Activated CD8-positive, alpha-beta memory T cell treated with anti-CD3 and anti-CD28 coated beads for 1 hour (primary cell): ENCODE data around the gene TMPRSS3.
"Not testable (repeated sequence)": the region's sequence is repeated elsewhere in the genome, so short reads cannot be mapped to it uniquely, and the experiment has no call there.

Experiments used
- DNase-seq, 2 donors: peaks; one replicate each; pipeline ENCODE4 v3.0.0-alpha.2; 2020; ENCODE audit warnings: low read depth in 1 of 2; ENCODE audit errors: extremely low read depth in 1 of 2

Gene TMPRSS3

DNA sequence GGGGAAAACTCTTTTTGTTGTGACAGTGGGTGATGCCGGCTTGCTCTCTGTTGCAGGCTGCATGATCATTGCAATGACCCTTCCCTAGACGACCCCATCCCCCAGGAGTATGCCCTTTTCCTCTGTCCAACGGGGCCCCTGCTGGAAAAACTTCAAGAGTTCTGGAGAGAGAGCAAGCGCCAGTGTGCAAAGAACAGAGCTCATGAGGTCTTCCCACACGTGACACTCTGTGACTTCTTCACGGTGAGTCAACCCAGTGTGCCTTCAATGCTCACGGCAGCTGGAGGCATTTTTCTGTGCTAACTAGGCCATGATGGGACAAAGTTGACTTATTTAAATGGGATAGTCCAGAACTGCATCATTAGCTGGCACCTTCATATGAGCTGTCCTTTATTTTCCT, 13.5 kb upstream of the TMPRSS3 start:
- no peak for DNase-seq

DNA sequence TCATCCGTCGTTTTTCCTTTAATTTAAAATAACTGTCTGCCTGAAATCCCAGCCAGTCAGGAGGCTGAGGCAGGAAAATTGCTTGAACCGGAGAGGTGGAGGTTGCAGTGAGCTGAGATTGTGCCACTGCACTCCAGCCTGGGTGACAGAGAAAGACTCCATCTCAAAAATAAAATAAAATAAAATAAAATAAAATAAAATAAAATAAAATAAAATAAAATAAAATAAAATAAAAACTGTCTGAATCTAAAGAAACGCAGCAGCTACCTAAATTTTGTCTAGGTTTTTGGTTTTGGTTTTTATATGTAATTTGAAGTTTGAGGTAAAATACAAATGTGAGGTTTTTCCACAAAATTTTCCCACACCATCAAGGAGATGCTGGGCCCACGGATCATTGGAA, 12.9 kb upstream of the TMPRSS3 start:
- DNase-seq = not testable (repeated sequence)

DNA sequence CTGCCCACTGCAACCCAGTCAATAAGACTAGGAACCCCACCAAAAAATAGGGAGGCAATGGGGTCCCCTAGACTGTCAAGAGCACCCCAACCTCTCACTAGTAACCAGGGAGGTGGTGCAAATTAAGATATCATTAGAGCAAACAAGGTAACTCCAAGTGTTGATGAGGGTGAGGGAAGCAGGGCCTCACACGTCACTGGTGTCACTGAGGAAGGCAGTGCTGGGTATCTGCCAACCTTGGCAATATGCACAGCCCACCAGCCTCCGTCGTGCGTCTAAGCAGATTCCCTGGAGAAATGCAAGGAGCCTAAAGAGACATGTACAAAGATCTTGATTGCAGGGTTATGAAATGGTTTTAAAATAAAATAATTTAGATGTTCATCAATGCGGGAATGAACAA, 11.6 kb upstream of the TMPRSS3 start:
- DNase-seq = no peak

DNA sequence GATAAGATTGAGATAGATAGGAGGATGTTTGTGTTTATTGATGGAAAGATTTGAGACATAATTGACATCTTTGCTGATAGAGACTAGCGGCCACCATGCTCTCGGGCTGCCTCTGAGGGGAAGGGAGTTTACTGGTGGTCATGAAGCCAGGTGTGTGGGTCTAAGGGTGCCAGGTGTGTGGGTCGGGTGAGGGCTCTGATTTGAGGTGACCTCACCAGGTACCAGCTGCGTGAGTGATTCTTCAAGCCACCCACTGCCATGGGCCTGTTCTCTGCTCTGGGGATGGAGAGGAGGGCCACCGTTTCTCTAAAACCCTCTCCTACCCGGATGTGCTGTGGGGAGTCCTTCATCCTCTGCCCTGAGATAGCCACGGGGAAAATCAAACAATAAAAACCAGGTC, 11.0 kb upstream of the TMPRSS3 start:
- no peak for DNase-seq

DNA sequence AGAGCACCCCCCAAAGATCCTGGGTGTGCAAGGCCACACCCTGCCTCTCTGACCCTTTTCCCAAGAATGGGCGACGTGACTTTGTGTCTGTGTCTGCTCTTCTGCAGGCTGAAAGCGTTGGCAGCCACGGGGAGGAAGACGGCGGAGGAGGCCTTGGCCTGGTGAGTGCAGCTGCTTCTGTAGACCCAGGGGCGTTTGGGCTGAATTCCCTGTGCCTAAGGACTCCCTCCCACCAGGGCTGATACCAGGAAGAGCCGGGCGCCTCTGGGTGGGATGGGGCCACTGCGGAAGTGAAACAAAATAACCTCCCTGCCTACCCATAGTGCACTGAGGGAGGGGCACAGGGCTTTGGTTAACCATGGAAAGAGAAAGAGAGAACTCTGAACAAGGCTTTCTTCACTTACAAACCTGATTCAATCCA, 10.4 kb upstream of the TMPRSS3 start:
- no peak for DNase-seq

DNA sequence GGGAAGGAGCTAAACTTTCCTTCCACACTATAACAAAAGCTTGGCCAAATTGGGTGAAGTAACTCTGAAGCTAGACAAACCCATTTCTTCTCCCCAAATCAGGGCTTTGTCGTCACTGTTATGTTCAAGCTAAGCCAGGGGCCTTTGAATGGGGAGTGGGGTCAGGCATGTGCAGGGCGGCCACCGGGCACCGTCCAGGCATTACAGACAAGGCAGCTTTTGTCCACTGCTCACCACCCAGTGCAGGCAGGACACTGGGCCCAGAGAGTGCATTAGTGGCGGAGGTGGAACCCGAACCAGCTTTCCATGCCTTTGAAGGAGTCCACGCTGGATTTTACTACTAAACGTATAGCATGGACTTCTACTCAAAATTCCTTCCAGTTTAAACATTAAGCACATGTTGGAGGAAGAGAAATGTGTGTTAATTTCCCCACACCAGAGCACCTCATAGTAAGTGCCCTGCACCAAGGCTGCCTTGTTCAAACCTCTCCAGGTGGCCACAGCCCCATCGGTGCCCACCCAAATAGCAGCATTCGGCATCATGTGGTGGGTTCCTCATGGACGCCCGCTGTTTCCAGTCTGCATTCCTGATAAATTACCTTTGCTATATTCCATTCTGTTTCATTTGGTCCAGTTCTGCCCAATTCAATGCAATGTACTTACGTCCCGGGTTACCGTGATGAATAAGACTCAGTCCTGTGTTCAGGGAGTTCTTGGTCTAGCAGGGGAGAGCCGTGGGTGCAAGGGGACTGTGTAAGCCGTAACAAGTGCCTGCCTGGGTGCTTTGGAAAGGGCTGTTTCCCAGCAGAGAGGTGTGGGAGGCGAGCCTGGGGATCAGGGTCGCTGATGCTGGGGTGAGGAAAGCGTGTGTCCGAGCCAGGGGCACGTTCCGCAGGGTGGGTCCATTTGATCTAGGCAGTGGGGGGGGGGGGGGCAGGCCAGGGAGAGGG, 9.5 kb upstream of the TMPRSS3 start:
- no peak for DNase-seq

DNA sequence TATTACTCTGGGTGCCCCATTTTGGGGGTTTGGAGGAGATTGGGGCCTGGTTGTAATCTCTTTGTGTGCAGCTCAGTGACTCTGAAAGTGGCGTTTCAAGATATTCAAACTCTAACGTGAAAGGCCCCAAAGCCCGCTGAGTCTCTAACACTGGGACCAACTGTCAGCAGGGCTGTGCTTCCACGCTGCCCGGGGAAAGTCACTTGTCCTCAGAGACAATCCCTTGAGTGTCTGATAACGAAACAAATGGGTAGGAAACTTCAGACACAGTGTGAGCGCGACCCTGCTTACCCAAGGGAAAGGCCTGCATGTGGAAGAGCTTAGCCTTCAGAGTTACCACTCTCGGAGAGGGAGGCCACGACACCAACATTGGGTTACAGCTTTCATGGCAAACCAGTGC, 8.7 kb upstream of the TMPRSS3 start:
- DNase-seq = no peak

DNA sequence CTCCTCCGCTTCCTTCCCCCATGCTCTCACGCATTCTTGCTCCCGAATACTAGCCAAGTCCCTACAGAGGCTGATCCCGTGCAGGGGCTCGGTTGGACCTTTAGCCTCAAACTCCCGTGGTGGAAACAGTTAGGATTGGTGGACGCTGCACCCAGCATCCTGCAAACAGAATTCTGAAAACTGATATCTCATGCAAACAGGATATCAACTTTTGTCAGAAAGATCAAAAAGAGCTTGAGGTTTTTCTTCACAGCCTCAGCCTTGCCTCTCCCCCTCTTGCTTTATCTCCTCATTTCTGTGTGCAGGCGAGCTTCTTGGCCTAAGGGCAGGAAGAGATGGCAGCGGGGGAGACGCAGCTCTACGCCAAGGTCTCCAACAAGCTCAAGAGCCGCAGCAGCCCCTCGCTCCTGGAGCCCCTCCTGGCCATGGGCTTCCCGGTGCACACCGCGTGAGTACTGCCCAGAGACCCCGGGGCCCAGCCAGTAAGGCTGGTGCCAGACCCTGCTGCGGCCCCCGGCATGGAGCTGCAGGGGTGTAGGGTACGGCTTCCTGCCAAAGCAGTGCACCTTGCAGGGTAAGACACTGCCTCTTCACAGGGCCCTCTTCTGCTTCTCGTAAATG, 7.9 kb upstream of the TMPRSS3 start, which contains the start of gene UBASH3A:
Gene UBASH3A, plus strand, starts transcription at position 292 of the 621 bp plus-strand sequence. Its CDS starts 44 bp downstream, at position 336.
- DNase-seq = no peak

DNA sequence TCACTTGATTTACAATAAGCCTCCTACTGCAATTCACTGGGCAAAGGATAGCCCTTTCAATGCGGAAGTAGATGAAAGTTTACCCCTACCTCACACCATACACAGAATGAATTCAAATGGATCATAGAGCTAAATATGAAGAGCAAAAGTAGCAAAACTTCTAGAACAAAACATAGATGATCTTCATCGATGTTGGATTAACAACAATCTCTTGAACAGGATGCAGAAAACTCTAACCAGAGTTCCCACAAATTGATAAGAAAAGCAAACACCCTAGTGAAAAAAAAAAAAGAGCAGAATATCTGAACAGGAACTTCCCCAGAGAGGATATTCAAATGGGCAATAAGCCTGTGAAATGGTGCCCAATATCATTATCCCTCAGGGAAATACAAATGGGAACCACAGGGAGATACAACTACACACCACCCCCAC, 6.0 kb upstream of the TMPRSS3 start:
- no peak for DNase-seq

DNA sequence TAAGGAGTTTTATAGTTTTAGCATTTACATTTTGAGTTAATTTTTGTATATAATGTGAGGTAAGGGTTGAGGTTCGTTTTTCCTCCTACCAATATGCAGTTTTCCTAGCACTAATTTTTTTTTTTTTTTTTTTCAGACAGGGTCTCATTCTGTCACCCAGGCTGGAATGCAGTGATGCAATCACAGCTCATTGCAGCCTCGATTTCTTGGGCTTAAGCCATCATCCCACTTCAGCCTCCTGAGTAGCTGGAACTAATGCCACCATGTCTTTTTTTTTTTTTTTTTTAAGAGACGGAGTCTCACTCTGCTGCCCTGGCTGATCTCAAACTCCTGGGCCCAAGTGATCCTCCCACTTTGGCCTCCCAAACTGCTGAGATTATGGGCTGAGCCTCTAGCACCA, 5.3 kb upstream of the TMPRSS3 start:
- DNase-seq = no peak

DNA sequence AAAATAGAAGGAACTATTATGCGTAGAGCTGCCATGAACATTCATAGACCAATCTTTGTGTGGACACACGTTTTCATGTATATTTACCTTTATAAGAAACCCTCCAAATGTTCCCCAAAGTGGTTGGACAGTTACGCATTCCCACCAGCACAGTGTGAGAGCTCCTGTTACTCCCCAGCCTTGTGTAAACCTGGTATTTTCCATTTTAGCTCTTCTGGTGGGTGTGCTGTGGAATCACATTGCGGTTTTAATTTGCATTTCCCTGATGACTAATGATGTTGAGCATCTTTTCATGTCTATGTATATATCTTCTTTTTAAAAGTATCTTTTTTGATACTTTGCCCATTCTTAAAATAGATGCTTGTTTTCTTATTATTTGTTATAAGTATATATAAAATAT, 4.7 kb upstream of the TMPRSS3 start:
- no peak for DNase-seq

DNA sequence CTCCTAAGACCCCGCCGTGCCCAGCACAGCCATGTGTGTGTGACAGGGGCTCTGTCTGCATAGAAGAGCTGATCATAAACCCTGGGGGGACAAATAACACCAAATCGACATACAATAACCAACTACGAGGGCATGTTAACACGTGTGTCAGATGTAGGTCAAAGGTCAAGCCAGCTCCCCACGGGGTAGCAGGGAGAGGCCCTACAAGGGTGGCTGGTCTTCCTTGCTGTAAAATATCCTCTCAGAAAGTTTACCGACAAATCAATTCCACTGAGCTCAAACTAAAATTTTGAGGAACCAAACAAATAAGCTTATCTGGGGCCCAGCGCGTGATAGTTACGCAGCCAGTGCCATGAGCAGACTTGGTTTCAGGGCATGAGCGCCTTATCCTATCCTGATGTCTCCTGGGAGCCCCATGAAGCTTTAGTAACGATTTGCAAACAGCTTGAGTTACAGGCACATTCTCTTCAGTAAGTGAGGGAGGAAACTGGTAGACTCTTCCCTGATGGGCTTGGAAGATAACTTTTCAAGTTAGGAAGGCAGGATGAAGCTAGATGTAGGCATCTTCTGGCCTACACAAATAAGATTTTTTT, 2.7 kb upstream of the TMPRSS3 start:
- DNase-seq = no peak

DNA sequence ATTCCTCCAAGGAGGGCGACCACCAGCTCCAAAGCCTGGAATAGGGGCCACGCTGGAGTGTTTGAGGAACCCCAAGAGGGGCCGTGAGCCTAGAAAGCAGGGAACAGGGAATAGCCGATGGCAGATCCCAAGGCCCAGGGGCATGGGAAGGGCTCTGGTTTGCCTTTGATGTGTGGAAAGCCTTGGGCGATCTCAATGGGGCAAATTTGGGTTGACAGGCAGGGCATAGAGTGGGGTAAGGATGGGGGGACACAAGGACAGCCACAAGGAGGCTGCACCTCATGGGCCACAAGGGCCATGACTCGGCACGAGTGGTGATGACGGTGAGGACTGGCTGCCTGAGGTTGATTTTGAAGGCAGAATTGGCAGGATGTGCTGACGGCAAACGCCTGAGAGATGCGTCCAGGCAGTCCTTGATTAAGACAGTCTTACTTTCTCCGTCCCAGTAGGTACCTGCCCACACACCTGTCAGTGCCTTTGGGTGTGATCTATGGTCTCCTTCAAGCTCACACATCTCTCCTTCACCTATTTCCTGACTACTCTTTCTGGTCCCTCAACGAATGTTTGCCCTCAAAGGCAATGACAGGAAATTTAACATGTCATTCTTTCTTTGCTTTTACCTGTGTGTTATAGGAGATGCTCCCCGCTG, 2.0 kb upstream of the TMPRSS3 start:
- no peak for DNase-seq

DNA sequence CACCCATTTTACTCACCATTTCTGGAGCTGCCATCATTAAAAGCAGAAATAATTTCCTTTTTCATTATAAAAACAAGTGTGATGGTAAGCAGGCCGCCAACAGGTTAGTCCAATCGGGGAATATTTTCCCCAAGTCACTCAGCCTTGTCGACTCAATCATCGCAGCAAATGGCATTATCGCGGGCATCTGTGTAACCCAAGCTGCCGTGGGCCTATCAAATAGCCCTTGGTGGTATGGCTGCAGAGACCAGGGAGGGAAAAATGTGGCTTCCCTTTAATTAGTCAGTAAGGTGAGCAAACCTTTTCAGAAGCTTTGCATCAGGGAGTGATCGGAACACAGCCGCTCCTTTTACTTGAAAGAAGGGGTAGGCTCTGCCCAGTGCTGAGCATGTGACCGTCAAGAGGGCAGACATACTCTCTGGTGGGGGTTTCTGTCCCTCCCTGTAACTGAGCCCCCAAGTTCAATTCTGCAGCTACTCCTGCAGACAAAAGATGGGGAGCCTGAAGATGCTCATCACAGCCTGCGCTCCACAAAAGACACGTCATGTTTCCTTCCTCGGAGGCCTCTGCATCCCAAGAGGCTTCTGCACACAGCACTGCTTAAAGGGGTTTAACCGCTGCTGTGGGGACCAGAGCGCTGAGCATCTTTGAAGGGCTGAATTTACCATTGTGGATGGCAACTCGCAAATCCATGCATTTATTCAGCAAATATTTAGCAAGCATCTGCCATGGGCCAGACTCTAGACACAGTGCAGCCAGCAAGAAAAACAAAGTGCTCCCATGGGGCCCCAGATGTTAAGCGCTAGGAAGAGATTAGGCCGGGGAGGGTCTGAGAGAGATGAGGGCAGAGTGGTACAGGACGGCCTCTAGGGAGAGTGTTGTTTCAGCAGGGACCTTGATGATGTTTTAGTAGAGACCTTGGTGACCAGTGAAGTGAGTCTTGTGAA, 1.2 kb upstream of the TMPRSS3 start:
- DNase-seq = no peak

DNA sequence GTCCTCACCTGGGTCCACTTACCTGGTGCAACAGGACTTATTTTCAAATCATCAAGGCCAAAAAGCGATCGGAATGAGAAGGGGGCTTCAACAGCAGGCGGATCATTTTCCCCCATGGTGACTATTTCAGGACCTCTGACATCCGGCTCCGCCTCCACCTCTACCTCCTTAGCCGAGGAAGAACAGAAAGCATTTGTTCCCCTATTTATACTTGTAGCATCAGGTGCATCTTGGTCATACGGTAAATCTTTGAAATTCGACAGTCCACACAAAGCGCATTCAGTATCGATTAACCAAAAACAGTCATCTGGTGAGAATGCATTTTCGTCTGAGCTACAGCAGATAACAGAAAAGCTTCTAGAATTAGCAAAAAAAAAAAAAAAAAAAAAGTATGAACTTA, 550 bp downstream of the TMPRSS3 start:
- no peak for DNase-seq

DNA sequence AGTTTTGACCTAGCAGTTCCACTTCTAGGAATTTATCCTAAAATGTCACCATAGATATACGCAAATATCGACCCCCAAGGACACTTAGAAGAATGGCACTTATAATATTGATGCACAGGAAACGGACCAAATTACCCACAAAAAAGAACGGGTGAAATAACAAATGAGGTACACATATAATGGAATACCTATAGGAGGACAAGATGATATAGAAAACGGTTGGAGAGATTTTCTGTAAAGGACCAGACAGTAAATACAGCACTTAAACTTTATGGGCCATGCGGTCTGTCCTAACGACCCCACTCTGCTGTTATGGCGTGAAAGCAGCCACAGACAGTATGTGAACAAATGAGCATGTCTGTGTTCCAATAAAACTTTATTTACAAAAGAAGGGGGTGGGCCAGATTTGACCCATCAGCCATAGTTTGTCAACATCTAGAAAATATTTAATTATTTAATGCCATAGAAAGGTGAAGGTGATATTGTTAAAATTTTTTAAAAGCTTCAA, 2.4 kb downstream of the TMPRSS3 start:
- no peak for DNase-seq

DNA sequence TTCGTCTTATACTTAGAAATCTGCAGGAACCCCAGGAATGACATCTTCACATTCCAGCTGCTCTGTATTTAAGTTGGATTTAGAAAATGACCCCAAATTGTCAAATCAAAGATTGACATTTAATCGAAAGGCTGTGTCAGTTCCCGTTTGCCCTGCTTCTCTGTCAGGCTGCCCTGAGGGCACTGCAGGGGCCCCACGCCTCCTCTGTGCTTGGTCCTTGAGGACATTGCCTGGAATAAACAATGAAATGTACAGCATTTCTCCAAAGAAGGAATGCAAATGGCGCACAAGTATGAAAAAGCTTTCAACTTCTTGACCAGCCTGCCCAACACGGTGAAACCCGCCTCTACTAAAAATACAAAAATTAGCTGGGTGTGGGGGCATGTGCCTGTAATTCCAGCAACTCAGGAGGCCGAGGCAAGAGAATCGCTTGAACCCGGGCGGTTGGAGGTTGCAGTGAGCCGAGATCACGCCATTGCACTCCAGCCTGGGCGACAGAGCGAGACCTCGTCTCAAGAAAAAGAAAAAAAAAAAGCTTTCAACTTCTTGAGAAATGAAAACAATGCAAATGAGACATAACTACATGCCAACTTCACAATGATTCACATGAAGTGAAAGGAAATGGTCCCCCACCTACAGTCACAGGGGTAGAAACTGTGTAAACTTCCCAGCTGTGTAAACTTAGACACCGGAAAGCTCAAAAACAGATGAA, 3.0 kb downstream of the TMPRSS3 start:
- DNase-seq = no peak

DNA sequence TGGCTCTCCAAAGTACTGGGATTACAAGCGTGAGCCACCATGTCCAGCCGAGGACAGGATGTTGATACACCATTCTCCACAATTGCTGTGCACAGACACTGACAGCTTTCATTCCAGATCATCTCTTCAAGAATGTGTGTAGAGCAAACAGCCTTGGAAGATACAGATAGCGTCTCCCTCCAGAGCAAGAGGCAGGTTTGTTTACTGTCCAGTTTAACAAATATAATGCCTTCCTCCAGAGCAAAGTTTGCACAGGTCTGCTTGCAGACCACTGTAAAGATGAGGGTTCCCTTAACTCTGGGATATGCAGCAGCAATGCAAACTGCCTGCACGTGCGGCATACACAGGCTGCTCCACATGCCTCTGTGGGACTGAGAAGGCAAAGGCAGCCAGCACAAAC, 4.6 kb downstream of the TMPRSS3 start:
- no peak for DNase-seq

DNA sequence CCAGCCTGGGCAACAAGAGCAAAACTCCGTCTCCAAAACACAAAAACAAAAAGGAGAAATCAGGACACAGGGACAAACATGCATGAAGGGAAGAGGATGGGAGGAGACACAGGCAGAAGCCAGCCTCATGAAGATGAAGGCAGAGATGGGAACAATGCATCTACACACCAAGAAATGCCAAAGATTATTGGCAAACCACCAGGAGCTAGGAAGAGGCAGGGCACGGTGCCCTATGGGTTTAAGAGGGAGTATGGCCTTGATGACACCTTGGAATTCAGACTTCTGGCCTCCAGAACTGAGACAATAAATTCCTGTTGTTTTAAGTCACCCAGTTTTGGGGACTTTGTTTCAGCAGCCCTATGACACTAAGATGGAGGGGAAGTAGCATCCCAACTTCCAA, 5.2 kb downstream of the TMPRSS3 start:
- DNase-seq = no peak
